ENCODE measurements around the gene ZNF280C. TPM values are rescaled to one million over a fixed set of nuclear protein-coding genes. Genes with fewer than 3 reads are reported as not detected.

Gene ZNF280C
- total RNA-seq, 3 donors from 2014 or later, result 2.3 to 4.3 (median 3.2) TPM

DNA sequence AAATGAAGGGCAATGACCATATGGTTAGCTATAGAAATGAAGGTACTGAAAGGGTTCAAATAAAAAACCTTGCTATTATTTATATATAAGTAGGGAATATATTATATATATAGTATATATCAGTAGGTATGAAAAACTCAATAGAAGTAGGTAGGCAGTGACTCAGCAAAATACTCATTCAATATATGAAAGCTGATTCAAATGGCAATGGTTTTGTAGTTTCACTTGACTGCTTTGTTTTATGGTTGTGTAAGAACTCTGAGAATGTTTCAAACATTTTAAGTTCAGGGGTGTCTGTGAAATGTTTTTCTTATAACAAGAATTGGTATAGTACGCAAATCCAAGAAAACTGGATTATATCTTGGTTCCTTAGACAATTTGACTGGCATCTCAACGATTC is 4.1 kb downstream of the ZNF280C start:
- no peak for DNase-seq
- intact Hi-C loops (cut with DNase I, micrococcal nuclease), result no loop called here
- no peaks in the 10 kb centered on the region for H3K9me3 ChIP-seq
- no peak overlapping the region for H3K4me3 ChIP-seq
- H3K36me3 ChIP-seq (ENCODE audit: low read depth), result no peaks in the 10 kb centered on the region
- ATAC-seq, result no peak
- TF ChIP-seq, protein P1, sequence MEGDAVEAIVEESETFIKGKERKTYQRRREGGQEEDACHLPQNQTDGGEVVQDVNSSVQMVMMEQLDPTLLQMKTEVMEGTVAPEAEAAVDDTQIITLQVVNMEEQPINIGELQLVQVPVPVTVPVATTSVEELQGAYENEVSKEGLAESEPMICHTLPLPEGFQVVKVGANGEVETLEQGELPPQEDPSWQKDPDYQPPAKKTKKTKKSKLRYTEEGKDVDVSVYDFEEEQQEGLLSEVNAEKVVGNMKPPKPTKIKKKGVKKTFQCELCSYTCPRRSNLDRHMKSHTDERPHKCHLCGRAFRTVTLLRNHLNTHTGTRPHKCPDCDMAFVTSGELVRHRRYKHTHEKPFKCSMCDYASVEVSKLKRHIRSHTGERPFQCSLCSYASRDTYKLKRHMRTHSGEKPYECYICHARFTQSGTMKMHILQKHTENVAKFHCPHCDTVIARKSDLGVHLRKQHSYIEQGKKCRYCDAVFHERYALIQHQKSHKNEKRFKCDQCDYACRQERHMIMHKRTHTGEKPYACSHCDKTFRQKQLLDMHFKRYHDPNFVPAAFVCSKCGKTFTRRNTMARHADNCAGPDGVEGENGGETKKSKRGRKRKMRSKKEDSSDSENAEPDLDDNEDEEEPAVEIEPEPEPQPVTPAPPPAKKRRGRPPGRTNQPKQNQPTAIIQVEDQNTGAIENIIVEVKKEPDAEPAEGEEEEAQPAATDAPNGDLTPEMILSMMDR (IDR thresholded peaks at IDR 0.05), result no peak
- no peaks in the 10 kb centered on the region for H3K4me1 ChIP-seq (ENCODE audit: low read depth)

GRCh38 chrX:130263016-130263415 is 5.7 kb downstream of the ZNF280C start:
- TF ChIP-seq, protein P1 (IDR thresholded peaks at IDR 0.05), result no peak
- ATAC-seq (no peak), DNase-seq (no peak)
- Histone ChIP-seq H3K9me3 (no peaks in the 10 kb centered on the region), H3K36me3 (ENCODE audit: low read depth) (no peaks in the 10 kb centered on the region), H3K4me3 (no peak overlapping the region), H3K4me1 (ENCODE audit: low read depth) (no peaks in the 10 kb centered on the region)
- intact Hi-C loops (cut with DNase I, micrococcal nuclease), result no loop called here

- TF ChIP-seq, protein P1 (IDR thresholded peaks at IDR 0.05), result no peak
- no peak for DNase-seq
- Histone ChIP-seq H3K4me3 (no peak overlapping the region), H3K4me1 (ENCODE audit: low read depth) (no peaks in the 10 kb centered on the region), H3K36me3 (ENCODE audit: low read depth) (no peaks in the 10 kb centered on the region), H3K9me3 (no peaks in the 10 kb centered on the region)
- ATAC-seq, result no peak
- intact Hi-C loops (cut with DNase I, micrococcal nuclease), result no loop called here
Observed at GRCh38 chrX:130262231-130262630, 6.5 kb downstream of the ZNF280C start.

- Histone ChIP-seq H3K36me3 (ENCODE audit: low read depth) (no peaks in the 10 kb centered on the region), H3K9me3 (no peaks in the 10 kb centered on the region), H3K4me1 (ENCODE audit: low read depth) (no peaks in the 10 kb centered on the region), H3K4me3 (no peak overlapping the region)
- DNase-seq (no peak), ATAC-seq (no peak)
- intact Hi-C loops (cut with DNase I, micrococcal nuclease), result no loop called here
- TF ChIP-seq, protein P1 (IDR thresholded peaks at IDR 0.05), result no peak
Observed at GRCh38 chrX:130261296-130261893, 7.3 kb downstream of the ZNF280C start.

DNA sequence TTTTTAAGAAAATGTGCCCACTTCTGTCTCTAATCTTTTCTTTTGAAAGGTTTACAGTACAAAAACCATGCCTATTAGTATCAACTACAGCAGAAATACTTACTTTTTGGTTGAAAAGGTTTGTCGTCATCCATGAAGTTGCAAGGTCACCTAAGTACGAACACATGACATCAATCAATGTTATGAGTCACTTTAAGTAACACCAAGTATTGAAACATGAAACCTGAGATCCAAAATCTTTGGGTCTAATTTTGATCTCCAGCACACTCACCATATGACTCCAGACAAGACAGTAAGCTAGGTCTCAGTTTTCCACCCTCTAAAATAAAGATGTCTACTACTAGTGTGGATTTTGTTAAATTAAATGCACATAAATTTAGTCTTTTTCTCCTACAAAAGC is 8.4 kb downstream of the ZNF280C start:
- ATAC-seq (no peak), DNase-seq (no peak)
- Histone ChIP-seq H3K4me3 (no peak overlapping the region), H3K9me3 (no peaks in the 10 kb centered on the region), H3K4me1 (ENCODE audit: low read depth) (no peaks in the 10 kb centered on the region), H3K36me3 (ENCODE audit: low read depth) (no peaks in the 10 kb centered on the region)
- TF ChIP-seq, protein P1 (IDR thresholded peaks at IDR 0.05), result no peak
- intact Hi-C loops (cut with DNase I, micrococcal nuclease), result no loop called here

DNA sequence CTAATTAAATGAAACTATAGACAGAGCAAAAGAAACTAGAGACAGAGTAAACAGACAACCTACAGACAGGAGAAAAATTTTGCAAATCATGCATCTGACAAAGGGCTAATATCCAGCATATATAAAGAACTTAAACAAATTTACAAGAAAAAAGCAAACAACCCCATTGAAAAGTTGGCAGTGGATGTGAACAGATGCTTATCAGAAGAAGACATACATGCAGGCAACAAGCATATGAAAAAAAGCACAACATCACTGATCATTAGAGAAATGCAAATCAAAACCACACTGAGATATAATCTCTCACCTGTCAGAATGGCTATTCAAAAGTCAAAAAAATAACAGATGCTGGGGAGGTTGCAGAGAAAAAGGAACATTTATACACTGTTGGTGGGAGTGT is 14.8 kb downstream of the ZNF280C start:
- H3K36me3 ChIP-seq (ENCODE audit: low read depth), result no peaks in the 10 kb centered on the region
- intact Hi-C loops (cut with DNase I, micrococcal nuclease), result no loop called here
- no peaks in the 10 kb centered on the region for H3K9me3 ChIP-seq
- H3K4me3 ChIP-seq, result no peak overlapping the region
- DNase-seq (no peak), ATAC-seq (no peak)
- H3K4me1 ChIP-seq (ENCODE audit: low read depth), result no peaks in the 10 kb centered on the region
- TF ChIP-seq, protein P1 (IDR thresholded peaks at IDR 0.05), result no peak
